NB4 (cell line): Measurements from ENCODE around the gene OTOP3.

Source experiments
- DNase-seq: peaks from one replicate; pipeline ENCODE4 v3.0.0; 2010; ENCODE audit warnings: low read depth
- H3K4me3 ChIP-seq: one replicate; pipeline ENCODE4 v1.5.1; 2011; ENCODE audit warnings: mild to moderate bottlenecking, low read depth, low read length, moderate library complexity
- CTCF ChIP-seq: IDR thresholded peaks from one replicate; pipeline ENCODE4 v1.5.1; 2012; ENCODE audit warnings: low read depth, low read length
- MAX ChIP-seq: IDR thresholded peaks from 2 replicates; pipeline ENCODE4 v1.6.1; 2011; ENCODE audit warnings: low read depth, low read length
- MYC ChIP-seq: IDR thresholded peaks from 2 replicates; pipeline ENCODE4 v1.6.1; 2011; ENCODE audit warnings: low read depth, low read length
- POLR2A ChIP-seq: IDR thresholded peaks from 2 replicates; pipeline ENCODE4 v1.6.1; 2011; ENCODE audit warnings: mild to moderate bottlenecking; ENCODE audit not compliant: insufficient read length; ENCODE audit errors: extremely low read depth

OTOP3 gene

GRCh38 chr17:74995847-74996246, 60.1 kb downstream of the OTOP3 start:
- TF ChIP-seq MAX (no peak), CTCF (no peak), POLR2A (no peak), MYC (no peak)
- H3K4me3 ChIP-seq, result no peak overlapping the region
- peak; percentile 24 for DNase-seq

- H3K4me3 ChIP-seq, result no peak overlapping the region
- DNase-seq, result no peak
These were observed 63.1 kb downstream of the OTOP3 start for GRCh38 chr17:74998783-74999182.

GRCh38 chr17:74999523-74999922, 63.8 kb downstream of the OTOP3 start:
- TF ChIP-seq CTCF, result no peak
- TF ChIP-seq MYC, result no peak
- TF ChIP-seq POLR2A, result no peak
- TF ChIP-seq MAX, result no peak
- DNase-seq, result no peak
- H3K4me3 ChIP-seq, result no peak overlapping the region

More at GRCh38 chr17:74998783-74999182, 63.1 kb downstream of the OTOP3 start:
- TF ChIP-seq CTCF (no peak), POLR2A (no peak), MYC (no peak), MAX (no peak)
